HFFc6 (cell line): ENCODE results near the gene BBOX1. TPM values are rescaled to one million over a fixed set of nuclear protein-coding genes. Genes with fewer than 3 reads are reported as not detected.

Experiments used
- DNase-seq: peaks from one replicate; pipeline ENCODE4 v3.0.0-alpha.2; 2018
- H3K27ac Mint-ChIP-seq: 2 replicates; pipeline ENCODE4 v1.8.0; 2020; ENCODE audit warnings: mild to moderate bottlenecking, mixed read lengths
- H3K27me3 Mint-ChIP-seq: 2 replicates; pipeline ENCODE4 v1.8.0; 2021; ENCODE audit warnings: mild to moderate bottlenecking, moderate library complexity, mixed read lengths; ENCODE audit not compliant: insufficient read depth
- H3K36me3 Mint-ChIP-seq: 2 replicates; pipeline ENCODE4 v1.8.0; 2021; ENCODE audit warnings: low read depth, mixed read lengths
- H3K4me1 Mint-ChIP-seq: 2 replicates; pipeline ENCODE4 v1.8.0; 2020; ENCODE audit warnings: low read depth, mixed read lengths
- H3K4me3 Mint-ChIP-seq: 2 replicates; pipeline ENCODE4 v1.8.0; 2020; ENCODE audit warnings: mild to moderate bottlenecking, moderate library complexity, mixed read lengths
- H3K9me3 Mint-ChIP-seq: 2 replicates; pipeline ENCODE4 v1.8.0; 2020; ENCODE audit warnings: mild to moderate bottlenecking, mixed read lengths
- CTCF ChIP-seq: fragments of 200-600 bp; sonication (generic); IDR thresholded peaks from 2 replicates; pipeline ENCODE4 v1.5.0; 2021; ENCODE audit warnings: antibody characterized with exemption, mild to moderate bottlenecking
- total RNA-seq, 6 experiments: library from RNA; stranded (reverse); fragmentation: NEBNext Ultra II Directional; extraction: Animal tissue kit (Norgen Biotek cat#: 25700); gene quantifications; 2 replicates in 1 of 6; 3 replicates in 5 of 6; pipeline ENCODE4 v1.2.3, GENCODE V29; 2021

BBOX1 gene
- total RNA-seq, 6 experiments from 2014 or later: not detected

GRCh38 chr11:27118949-27119348 is 78.3 kb downstream of the BBOX1 start:
- DNase-seq: no peak
- Mint-ChIP-seq H3K27me3 (no peaks in the 10 kb centered on the region), H3K4me1 (peaks cover 29% of the 10 kb centered on the region), H3K36me3 (no peaks in the 10 kb centered on the region), H3K4me3 (no peak overlapping the region), H3K9me3 (no peaks in the 10 kb centered on the region), H3K27ac (no peak overlapping the region)
- TF ChIP-seq CTCF: no peak

GRCh38 chr11:27119396-27119795 is 78.8 kb downstream of the BBOX1 start:
- Mint-ChIP-seq H3K4me1 (peaks cover 29% of the 10 kb centered on the region), H3K36me3 (no peaks in the 10 kb centered on the region), H3K27ac (no peak overlapping the region), H3K4me3 (no peak overlapping the region), H3K9me3 (no peaks in the 10 kb centered on the region), H3K27me3 (no peaks in the 10 kb centered on the region)
- no peak for DNase-seq
- TF ChIP-seq CTCF: no peak

- no peaks in the 10 kb centered on the region for H3K27me3 Mint-ChIP-seq
- H3K4me1 Mint-ChIP-seq: peaks cover 29% of the 10 kb centered on the region
- no peak for TF ChIP-seq CTCF
- no peaks in the 10 kb centered on the region for H3K9me3 Mint-ChIP-seq
- no peak overlapping the region for H3K4me3 Mint-ChIP-seq
- no peak overlapping the region for H3K27ac Mint-ChIP-seq
- no peaks in the 10 kb centered on the region for H3K36me3 Mint-ChIP-seq
- DNase-seq: peak; percentile 9
Observed at GRCh38 chr11:27120211-27120610, 79.6 kb downstream of the BBOX1 start.

GRCh38 chr11:27122001-27122400 is 81.4 kb downstream of the BBOX1 start:
- H3K27me3 Mint-ChIP-seq: no peaks in the 10 kb centered on the region
- peak; percentile 32; the same call in 1 of the 2 replicates for TF ChIP-seq CTCF
- DNase-seq: no peak
- no peaks in the 10 kb centered on the region for H3K9me3 Mint-ChIP-seq
- H3K4me3 Mint-ChIP-seq: no peak overlapping the region
- no peak overlapping the region for H3K27ac Mint-ChIP-seq
- H3K4me1 Mint-ChIP-seq: peaks cover 29% of the 10 kb centered on the region
- H3K36me3 Mint-ChIP-seq: no peaks in the 10 kb centered on the region

GRCh38 chr11:27124514-27125264 is 84.1 kb downstream of the BBOX1 start:
- DNase-seq: peak; percentile 51
- Mint-ChIP-seq H3K36me3 (no peaks in the 10 kb centered on the region), H3K27me3 (no peaks in the 10 kb centered on the region; the same call in 1 of the 2 replicates), H3K27ac (no peak overlapping the region), H3K4me1 (peaks cover 13% of the 10 kb centered on the region), H3K9me3 (no peaks in the 10 kb centered on the region), H3K4me3 (no peak overlapping the region)
- peak; percentile 70 for TF ChIP-seq CTCF
